NB4 (cell line): ENCODE measurements around the gene ATP10A.

Experiments
- CTCF ChIP-seq: IDR thresholded peaks from one replicate; pipeline ENCODE4 v1.5.1; 2012; ENCODE audit warnings: low read depth, low read length
- POLR2A ChIP-seq: IDR thresholded peaks from 2 replicates; pipeline ENCODE4 v1.6.1; 2011; ENCODE audit warnings: mild to moderate bottlenecking; ENCODE audit not compliant: insufficient read length; ENCODE audit errors: extremely low read depth

GRCh38 chr15:25687689-25688088 lies 175.4 kb downstream of the ATP10A start:
- TF ChIP-seq CTCF (no peak), POLR2A (no peak)
